Measurements from ENCODE around the gene HAPLN2.
"Not testable (repeated sequence)": the region's sequence is repeated elsewhere in the genome, so short reads cannot be mapped to it uniquely, and the experiment has no call there.

HAPLN2 gene

GRCh38 chr1:156618853-156619581 lies at the start of gene HAPLN2:
TSS of gene HAPLN2 (plus strand) at chr1:156619415. CDS start at chr1:156623491, 4,076 bp downstream.
- DNase-seq = no peak

- no peak for DNase-seq
These were observed 47.9 kb upstream of the HAPLN2 start for GRCh38 chr1:156571261-156571852.

- peak; percentile 77 to 78 for DNase-seq
These were observed 47.1 kb upstream of the HAPLN2 start, which contains the start of gene IQGAP3 for GRCh38 chr1:156571919-156572662. TSS of gene IQGAP3 (minus strand) at chr1:156572565. CDS start at chr1:156572529, 36 bp downstream.

- no peak for DNase-seq
These were observed 46.6 kb upstream of the HAPLN2 start for GRCh38 chr1:156572663-156573018.

GRCh38 chr1:156574039-156574633 lies 45.1 kb upstream of the HAPLN2 start:
- no peak for DNase-seq

- no peak for DNase-seq
These were observed 41.7 kb upstream of the HAPLN2 start for GRCh38 chr1:156577550-156577949.

- DNase-seq = no peak
These were observed 41.2 kb upstream of the HAPLN2 start for GRCh38 chr1:156578055-156578454.

- no peak for DNase-seq
These were observed 39.7 kb upstream of the HAPLN2 start, which contains the start of gene TTC24 for GRCh38 chr1:156579472-156579871. TSS of gene TTC24 (plus strand) at chr1:156579723. CDS start at chr1:156581365, 1,642 bp downstream.

- DNase-seq = peak; percentile 31 to 34
These were observed 37.4 kb upstream of the HAPLN2 start for GRCh38 chr1:156581661-156582387.

GRCh38 chr1:156582388-156583017 lies 36.7 kb upstream of the HAPLN2 start:
- DNase-seq = no peak

- peak; percentile 77 to 84 for DNase-seq
These were observed 35.2 kb upstream of the HAPLN2 start for GRCh38 chr1:156583821-156584622.

GRCh38 chr1:156584813-156585212 lies 34.4 kb upstream of the HAPLN2 start:
- DNase-seq = no peak

GRCh38 chr1:156586323-156586722 lies 32.9 kb upstream of the HAPLN2 start:
- no peak for DNase-seq

GRCh38 chr1:156586892-156587477 lies 32.2 kb upstream of the HAPLN2 start:
- DNase-seq = no peak

- not testable (repeated sequence) for DNase-seq
These were observed 31.3 kb upstream of the HAPLN2 start for GRCh38 chr1:156587927-156588326.

- no peak for DNase-seq
These were observed 29.7 kb upstream of the HAPLN2 start for GRCh38 chr1:156589546-156589945.

- no peak for DNase-seq
These were observed 28.7 kb upstream of the HAPLN2 start for GRCh38 chr1:156590326-156591180.

GRCh38 chr1:156591181-156591431 lies 28.1 kb upstream of the HAPLN2 start:
- no peak for DNase-seq

GRCh38 chr1:156591432-156592157 lies 27.6 kb upstream of the HAPLN2 start, which contains the start of gene NAXE:
TSS of gene NAXE (plus strand) at chr1:156591776. CDS start at chr1:156591805, 29 bp downstream.
- peak; percentile 76 to 80 for DNase-seq

Data from stimulated activated CD4-positive, alpha-beta T cell treated with anti-CD3 and anti-CD28 coated beads, Interleukin-2, amount 100 ng/mL, for 24 hours (primary cell).